Left hindlimb (tissue), 1 donor: ENCODE measurements around the gene RHOXF2.
"Not testable (repeated sequence)": the region's sequence is repeated elsewhere in the genome, so short reads cannot be mapped to it uniquely, and the experiment has no call there.

Source experiments
- DNase-seq: peaks from one replicate; pipeline ENCODE4 v3.0.0-alpha.2; 2018

The RHOXF2 gene, protein sequence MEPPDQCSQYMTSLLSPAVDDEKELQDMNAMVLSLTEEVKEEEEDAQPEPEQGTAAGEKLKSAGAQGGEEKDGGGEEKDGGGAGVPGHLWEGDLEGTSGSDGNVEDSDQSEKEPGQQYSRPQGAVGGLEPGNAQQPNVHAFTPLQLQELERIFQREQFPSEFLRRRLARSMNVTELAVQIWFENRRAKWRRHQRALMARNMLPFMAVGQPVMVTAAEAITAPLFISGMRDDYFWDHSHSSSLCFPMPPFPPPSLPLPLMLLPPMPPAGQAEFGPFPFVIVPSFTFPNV

DNA sequence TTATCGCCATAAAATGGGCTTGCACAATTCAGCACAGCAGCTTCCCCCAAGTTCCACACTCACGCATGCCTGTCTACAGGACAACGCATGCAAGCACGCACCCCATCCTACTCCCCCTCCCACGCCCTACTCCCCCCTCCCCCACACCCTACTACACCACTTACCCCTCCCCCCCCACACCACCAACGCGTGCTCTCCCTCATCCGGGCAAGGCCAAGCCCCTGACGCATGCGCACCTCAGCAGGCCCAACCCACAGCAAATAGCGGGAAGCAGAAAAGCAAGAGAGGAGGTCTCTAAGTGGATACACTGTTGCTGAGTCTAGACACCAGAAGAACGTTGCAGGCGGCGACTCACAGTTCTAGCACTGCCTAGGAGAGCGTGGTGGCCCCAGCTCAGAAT is at the start of gene RHOXF2:
TSS of gene RHOXF2 (plus strand) at position 301 of the 400 bp plus-strand sequence. CDS start 138 bp downstream, outside the sequence.
- not testable (repeated sequence) for DNase-seq

DNA sequence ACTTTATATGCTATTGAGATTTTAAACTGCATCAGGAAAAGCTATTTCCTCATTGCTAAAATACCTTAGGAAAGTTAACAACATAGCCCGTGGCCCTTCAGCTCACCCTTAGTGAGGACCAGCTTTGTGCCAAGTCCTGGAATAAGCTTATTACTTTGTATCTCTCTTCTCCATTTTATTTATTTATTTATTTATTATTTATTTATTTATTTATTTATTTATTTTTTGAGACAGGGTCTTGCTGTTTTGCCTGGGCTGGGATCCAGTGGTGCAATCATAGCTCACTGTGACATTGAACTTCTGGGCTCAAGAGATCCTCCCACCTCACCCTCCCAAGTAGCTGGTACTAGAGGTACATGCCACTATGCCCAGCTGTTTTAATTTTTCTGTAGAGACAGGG is 49.0 kb upstream of the RHOXF2 start:
- no peak for DNase-seq

DNA sequence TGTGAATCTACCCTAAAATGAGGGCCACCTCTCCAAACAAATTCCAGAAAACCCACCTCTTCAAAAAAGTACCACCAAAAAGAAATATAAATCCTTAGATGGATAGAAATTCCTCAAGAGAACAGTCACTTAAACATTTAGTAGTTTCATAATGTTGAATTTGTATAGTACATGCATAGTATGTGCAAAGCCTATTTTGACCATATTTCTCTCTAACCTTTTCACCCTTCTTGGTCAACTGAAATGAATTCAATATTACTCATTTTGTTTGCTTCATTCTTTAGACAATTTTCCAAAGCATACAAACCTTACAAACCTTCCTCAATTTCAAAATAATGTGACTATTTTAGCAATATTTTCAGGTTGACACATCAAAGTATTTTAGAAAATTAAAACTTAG is 46.8 kb upstream of the RHOXF2 start:
- DNase-seq = no peak

DNA sequence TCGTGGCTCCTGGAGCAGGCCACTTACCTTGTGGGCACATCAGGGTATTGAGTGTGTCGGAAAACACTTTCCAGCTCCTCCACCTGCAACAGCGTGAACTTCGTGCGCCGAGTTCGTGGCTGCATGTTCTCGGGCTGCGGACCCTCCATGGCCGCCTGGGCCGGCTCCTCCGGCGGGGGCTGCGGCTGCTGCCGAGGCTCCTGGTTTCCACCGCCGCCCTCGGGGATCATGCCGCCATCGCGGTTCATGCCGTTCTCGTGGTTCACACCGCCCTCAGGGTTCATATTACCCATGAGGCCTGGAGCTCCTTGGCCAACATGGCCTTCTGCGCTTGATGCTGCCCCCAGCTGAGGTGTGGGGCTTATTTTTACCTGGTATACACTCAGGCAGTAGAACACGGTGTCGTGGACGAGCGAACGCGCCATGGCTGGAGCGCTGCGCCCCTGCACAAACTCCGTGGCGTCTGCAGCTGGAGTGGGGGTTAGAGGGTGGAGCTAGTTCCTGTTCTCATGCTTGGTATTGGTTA is 42.9 kb upstream of the RHOXF2 start, which contains the start of gene RHOXF1:
TSS of gene RHOXF1 (minus strand) at position 476 of the 526 bp plus-strand sequence. CDS start at position 425, 51 bp downstream.
- DNase-seq = no peak

DNA sequence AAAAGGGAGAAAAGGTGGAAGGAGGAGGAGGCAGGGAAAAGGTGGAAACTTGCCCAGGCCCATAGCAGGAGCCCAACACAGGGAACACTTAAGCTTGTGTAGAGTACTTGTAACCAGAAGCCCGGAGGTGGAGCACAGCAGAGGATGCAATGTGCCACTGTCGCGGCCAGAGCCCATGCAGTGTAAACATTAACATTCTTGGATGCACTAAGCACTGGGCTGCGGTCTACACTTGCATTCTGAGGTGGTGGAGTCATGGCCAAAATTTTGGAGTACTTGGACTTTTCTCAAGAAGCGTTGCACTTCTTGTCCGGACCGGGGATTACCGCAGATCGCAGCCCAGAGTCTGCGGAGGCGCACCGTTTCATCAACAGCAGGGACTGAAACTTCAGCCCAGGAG is 38.2 kb upstream of the RHOXF2 start:
- no peak for DNase-seq

DNA sequence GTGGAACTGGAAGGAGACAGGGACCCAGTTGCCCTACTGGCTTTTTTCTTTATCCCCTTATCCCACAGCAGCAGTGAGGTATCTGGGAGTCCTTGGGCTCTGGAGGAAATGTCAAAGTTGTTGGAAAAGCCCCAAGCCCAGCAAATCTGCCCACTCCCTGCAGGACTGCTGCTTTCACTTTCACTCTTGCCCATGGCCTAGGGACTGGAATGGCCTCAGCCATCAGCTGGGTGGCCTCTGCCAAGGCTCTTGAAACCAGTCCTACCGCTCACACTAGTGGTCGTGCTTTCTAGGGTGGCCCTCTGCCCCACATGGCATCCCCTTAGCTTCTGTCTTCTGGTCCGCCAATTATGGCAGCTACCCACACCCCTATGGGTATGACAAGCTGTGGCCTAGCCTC is 33.0 kb upstream of the RHOXF2 start:
- no peak for DNase-seq

DNA sequence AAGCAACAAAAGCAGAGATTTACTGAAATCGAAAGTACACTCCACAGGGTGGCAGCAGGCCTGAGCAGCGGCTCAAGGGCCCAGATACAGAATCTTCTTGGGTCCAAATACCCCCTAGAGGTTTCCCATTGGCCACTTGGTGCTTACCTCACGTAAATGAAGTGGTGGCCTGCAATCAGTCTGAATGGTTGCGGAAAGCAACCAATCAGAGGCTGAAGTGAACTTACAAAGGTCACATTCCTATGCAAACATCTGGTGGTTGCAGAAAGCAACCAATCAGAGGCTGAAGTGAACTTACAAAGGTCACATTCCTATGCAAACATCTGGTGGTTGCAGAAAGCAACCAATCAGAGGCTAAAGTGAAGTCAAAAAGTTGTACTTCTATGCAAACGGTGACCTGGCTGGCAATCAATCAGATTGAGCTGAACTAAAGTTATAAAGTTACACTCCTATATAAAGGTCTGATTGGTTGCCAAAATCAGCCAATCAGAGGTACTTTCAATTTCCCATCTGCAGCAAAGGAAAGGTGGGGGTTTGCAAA is 30.0 kb upstream of the RHOXF2 start:
- not testable (repeated sequence) for DNase-seq

DNA sequence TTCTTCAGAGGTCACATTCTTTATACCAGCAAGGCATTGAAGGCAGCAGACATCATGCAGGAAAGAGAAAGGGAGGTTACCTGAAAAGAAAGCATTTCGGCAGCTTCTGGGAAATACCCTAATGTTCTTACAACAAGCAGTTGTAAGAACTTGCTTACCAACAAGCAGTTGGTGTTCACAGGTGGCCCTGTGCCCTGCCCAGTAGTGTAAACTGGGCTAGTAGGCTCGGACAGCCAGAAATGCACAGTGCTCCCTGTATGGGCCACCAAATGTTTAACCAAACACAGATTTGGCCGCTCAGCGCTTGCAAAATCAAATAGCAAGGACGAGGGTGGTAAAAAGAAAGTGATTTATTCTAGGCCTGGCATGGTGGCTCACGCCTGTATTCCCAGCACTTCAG is 22.3 kb upstream of the RHOXF2 start:
- DNase-seq = no peak

DNA sequence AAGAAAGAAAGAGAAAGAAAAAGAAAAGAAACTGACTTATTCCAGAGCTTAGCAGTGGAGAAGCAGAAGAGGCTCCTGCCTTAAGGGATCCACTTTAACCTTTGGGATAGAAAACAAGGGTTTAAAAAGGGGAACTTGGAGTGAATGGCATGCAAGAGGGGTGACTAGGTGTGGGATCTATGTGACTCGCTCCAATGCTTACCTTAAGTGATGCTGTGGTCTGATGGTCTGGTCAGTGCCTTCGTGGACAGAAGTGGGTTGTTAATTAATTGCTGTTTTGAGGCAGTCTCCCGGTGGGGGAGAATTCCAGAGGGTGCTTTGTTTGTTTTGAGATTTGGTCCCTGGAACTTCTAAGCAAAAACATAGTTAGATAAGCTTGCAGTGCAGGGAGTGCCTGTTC is 21.6 kb upstream of the RHOXF2 start:
- DNase-seq = no peak

DNA sequence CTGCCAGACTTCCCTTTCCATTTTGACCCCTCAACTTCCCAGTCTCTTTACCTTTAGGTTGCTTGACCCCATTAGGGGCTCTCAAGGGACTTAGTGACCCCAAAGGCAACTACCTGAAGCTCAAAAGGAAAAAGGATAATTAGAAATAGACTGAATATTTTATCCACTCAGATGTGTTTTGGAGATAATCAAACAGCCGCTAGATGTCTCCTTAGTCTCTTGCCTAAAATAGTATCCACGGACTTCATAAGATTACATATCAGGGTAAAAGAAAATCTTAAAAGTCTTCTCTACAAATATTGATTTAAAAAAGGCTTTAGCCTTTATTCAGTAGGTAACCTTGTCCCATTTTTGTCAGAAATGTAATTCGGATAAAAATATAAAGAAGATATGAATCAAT is 21.0 kb upstream of the RHOXF2 start:
- no peak for DNase-seq

DNA sequence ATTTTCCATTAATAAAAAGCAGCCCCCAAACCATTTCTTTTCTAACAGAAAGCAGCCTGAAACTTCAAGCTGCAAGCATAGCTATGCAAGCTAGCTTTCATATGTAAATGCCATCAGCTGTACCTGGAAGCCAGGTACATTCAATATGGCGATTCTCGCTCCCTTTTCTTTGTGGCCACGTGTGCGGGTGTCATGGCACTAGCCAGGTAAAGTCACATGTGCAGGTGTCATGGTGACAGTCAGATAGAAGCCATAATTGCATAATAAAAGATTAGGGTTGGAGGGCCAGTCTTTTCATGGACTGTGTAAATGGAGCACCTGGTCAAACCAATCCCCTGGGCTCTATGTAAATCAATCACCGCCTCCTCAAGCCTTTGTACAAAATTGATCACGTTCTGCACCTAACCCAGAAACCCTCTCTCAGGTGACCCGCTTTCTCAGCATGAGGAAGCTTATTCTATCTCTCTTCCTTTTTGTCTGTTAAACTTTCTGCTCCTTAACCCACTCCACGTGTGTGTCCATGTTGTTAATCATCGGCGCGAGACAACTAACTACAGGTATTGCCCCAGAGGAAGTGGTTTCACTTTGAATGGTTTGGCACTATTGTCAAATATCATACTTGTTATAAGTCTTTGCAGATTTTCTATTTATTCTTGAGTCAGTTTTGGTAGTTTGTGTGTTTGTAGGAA is 18.0 kb upstream of the RHOXF2 start:
- DNase-seq = no peak

DNA sequence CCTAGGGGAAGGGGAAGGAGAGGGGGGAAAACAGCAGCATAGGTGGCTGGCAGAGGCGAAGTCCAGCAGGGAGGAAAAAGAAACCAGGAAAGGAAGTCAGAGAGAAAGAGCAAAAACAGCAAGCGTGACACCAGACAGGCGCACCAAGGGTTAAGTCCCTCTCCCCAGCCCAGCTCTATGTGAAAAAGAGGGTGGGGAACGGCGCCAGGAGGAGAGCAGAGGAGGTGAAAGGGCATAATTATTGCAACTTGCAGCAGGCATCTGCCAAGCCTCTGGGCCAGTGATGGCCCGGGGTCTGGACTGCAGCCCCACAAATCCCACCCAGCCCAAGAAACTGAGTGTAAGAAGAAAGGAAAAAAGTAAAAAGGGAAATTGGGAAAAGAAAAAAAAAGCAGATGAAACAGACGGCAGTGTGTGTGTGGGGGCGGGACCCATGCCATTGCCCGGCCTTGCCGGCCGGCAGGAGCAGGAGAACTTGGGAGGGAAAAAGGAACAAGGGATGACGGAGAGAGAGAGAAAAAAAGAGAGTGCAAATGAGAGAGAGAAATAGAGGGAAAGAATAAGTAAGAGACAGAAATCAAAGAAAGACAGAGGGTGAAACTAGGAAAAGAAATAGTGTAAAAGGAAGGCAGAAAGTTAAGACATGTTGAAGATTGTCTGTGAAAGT is 14.1 kb upstream of the RHOXF2 start:
- peak; percentile 33 for DNase-seq

DNA sequence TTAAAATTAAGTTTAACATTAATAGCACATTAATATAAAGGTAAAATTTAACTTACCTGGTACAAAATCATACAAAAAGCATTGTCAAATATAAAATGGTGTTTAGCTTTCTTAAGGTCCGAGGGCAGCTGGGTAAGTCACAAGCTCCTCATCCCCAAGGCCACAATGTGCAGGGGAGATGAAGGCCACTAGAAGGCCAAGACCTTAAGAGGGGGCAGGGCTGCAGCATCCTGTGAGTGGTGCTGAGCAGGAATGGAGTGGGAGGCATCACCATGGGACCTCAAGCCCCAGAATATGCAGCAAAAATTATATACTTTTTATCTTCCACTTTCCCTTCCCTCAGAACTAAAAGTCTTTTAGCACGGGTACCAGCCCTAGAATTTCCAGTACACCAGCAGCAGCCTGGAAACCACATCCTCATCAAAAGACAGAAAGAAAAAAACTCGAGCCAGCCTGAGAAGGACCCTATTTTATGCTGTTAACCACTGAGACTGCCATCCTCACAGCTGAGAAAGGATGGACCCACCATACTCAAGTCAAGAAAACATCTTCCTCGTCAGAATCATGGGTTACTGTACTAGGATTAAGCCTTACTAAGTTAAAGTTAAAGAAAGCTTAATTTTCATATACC is 13.0 kb upstream of the RHOXF2 start:
- no peak for DNase-seq

DNA sequence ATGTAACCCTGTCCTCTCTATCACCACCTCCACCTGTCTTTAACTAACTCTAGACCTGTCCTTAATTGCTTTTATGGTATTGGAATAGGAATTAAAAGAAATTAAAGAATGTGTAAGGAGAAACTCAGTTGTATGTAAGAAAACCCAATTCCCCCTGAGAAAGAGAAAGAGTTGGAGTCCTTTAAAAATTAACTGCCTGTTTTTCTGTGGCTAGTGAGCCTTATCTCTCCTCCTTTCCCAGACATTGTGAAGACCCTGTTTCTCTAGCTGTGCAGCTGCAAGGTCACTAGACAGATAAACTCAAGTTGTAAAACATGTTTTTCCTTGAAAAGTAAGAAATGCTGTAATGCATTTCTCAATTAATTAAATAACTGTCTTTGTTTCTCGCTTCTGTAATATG is 12.1 kb upstream of the RHOXF2 start:
- DNase-seq = not testable (repeated sequence)

DNA sequence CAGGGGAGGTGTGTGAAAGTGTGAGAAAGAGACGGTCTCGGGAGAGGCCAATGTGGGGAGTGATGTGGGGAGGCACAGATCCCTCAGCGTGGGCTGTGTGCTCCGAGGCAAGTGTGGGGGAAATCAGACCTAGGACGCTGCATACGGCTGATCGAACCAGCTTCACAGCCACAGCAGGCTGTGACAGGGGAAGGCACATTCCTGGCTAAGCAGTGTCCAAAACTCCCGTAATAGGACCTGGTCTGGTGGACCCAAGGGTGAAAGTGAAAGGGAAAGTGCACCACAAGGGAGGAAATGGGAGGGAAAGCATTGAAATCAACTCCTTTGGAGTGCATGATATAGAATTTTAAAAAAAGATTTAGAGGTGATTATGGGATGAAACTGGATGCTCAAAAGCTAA is 10.9 kb upstream of the RHOXF2 start:
- no peak for DNase-seq

DNA sequence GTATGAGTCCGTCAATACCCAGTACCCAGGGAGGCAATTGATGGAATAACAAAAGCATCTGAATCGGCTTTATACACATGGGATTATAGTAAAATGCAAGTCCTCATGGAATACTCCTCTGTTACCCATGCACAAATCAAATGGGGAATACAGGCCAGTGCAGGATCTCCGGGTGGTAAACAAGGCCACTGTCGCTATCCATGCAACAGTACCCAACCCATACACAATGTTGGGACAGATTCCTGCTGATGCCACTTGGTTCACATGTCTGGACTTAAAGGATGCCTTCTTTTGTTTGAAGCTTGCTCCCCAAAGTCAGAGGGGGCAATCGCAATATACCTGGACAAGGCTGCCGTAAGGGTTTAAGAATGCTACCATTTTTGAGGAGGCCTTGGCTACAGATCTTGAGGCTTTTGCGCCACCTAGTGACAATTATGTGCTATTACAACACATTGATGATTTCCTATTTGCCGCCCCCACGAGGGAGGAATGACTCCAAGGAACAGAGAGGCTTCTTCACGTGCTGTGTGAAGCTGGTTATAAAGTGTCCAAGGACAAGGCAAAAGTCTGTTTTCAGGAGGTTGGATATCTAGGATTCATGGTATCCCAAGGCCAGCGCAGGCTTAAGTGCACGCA is 8.2 kb upstream of the RHOXF2 start:
- DNase-seq = not testable (repeated sequence)

DNA sequence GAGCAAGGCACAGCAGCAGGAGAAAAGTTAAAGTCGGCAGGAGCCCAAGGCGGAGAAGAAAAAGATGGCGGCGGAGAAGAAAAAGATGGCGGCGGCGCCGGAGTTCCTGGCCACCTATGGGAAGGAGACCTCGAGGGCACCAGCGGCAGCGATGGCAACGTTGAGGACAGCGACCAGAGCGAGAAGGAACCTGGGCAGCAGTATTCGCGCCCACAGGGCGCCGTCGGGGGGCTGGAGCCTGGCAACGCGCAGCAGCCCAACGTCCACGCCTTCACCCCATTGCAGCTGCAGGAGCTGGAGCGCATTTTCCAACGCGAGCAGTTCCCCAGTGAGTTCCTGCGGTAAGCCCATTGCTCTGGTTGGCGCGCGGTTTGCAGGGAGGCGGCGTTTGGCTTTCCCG is 673 bp downstream of the RHOXF2 start:
- DNase-seq = not testable (repeated sequence)

DNA sequence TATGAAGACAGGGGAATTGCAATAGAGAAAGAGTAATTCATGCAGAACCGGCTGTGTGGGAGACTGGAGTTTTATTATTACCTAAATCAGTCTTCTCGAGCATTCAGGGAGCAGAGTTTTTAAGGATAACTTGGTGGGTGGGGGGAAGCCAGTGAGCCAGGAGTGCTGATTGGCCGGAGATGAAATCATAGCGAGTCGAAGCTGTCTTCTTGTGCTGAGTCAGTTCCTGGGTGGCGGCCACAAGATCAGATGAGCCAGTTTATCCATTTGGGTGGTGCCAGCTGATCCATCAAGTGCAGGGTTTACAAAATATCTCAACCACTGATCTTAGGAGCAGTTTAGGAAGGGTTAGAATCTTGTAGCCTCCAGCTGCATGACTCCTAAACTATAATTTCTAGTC is 34.8 kb downstream of the RHOXF2 start:
- not testable (repeated sequence) for DNase-seq

DNA sequence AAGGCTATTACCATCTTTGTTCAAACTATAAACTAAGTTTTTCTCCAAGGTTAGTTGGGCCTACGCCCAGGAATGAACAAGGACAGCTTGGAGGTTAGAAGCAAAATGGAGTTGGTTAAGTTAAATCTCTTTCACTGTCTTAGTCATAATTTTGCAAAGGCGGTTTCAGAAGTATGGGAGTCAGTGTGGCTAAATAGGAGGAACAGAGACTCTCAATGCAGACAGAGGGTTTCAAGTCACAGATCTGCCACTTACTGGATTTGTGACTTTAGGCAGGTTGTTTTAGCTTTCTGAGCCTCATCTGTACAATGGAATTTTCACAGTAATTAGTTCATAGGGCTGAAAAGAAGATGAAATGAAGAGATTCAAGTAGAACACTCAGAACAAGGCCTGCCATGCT is 35.3 kb downstream of the RHOXF2 start:
- not testable (repeated sequence) for DNase-seq

DNA sequence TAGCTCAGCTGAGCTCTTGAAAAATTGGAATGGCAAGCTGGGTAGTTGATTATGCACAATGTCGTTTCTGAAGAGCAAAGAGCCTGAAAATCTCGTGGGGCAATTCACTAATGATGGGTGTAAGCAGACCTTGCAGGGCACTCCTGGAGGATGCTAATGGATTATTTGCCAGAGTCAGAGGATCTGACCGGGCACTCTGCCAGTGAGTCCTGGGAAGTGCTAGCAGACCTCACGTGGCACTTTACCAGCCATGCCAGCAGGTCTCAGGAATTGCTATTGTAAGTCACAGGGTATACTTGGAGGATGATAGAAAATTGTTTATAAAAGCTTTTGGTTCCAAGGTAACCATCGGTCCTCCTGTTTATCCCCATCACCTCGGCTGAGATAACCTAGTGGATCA is 37.4 kb downstream of the RHOXF2 start:
- not testable (repeated sequence) for DNase-seq

DNA sequence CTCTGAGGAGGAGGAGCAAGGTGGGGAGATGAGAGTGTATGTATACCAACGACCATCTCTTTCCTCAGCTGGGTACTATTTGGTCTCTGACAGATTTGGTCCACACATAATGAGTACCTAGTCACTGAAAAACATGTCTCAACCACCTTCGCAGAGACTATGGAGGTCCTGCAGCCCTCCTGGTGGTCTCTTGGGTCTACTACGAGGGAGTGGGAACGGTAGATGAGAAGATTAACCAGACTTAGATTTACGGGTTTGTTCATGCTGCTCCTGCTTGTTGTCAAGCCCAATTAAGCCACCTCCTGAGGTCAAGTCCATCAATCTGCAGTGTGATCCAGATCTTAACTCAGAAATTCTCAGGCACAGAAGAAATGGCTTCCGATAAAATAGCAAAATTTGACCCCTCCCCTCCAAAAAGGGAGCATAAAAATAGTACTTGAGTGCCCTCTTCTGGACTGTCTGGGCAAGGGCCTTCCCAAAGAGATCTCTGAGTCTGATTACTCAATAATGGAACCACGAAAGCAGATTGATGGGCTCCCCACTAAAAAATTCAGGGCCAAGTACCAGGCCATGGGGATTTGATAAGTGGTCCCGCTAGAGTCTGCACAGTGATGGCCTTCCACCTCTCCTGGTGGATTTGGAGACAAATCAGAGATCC is 38.3 kb downstream of the RHOXF2 start:
- DNase-seq = not testable (repeated sequence)

DNA sequence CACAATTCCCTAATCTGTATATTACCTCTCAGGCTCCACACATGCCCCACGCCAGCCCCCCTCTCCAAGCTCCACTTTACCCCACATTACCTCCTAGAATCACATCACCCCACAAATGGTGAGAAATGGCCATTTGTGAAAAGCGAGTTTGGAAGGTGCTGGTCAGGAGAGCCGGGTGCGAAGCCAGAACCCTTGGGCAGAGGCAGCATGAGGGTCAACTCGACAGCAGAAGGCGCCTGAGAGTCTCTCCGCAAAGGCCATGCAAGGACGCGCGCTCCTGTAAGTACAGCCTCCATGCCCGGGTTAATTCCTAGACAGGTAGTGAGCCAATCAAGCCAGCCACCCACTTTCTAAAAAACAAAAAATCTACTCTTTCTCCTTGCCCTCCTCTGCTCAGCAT is 42.4 kb downstream of the RHOXF2 start:
- DNase-seq = no peak
